RPMI8226 (cell line): ENCODE results near the gene CCT7.

Experiments used
- DNase-seq: peaks from one replicate; pipeline ENCODE4 v3.0.0-alpha.2; 2015

Gene CCT7

GRCh38 chr2:73227086-73227485 is 7.0 kb upstream of the CCT7 start:
- no peak for DNase-seq

GRCh38 chr2:73228631-73229030 is 5.5 kb upstream of the CCT7 start:
- DNase-seq: no peak

GRCh38 chr2:73232403-73233153 is 1.5 kb upstream of the CCT7 start:
- peak; percentile 71 for DNase-seq

GRCh38 chr2:73233154-73233931 is 765 bp upstream of the CCT7 start, which contains the start of gene PRADC1:
PRADC1 (minus strand) TSS chr2:73233239; CDS start chr2:73233160, 79 bp downstream.
- DNase-seq: peak; percentile 99

- no peak for DNase-seq
Measured at GRCh38 chr2:73235315-73236028, 1.4 kb downstream of the CCT7 start.

- DNase-seq: no peak
Measured at GRCh38 chr2:73237168-73237567, 3.1 kb downstream of the CCT7 start.

- no peak for DNase-seq
Measured at GRCh38 chr2:73238149-73238548, 4.0 kb downstream of the CCT7 start.

GRCh38 chr2:73238976-73239375 is 4.9 kb downstream of the CCT7 start:
- DNase-seq: no peak

GRCh38 chr2:73239776-73240175 is 5.7 kb downstream of the CCT7 start:
- DNase-seq: no peak

GRCh38 chr2:73243884-73244570 is 9.9 kb downstream of the CCT7 start:
- DNase-seq: no peak

GRCh38 chr2:73244580-73244979 is 10.5 kb downstream of the CCT7 start:
- DNase-seq: no peak

GRCh38 chr2:73246850-73247249 is 12.7 kb downstream of the CCT7 start:
- no peak for DNase-seq

GRCh38 chr2:73249636-73250035 is 15.5 kb downstream of the CCT7 start:
- DNase-seq: no peak

- DNase-seq: no peak
Measured at GRCh38 chr2:73250872-73251846, 17.1 kb downstream of the CCT7 start.

- no peak for DNase-seq
Measured at GRCh38 chr2:73252238-73253027, 18.3 kb downstream of the CCT7 start.

GRCh38 chr2:73253400-73253799 is 19.3 kb downstream of the CCT7 start:
- no peak for DNase-seq

GRCh38 chr2:73253901-73254300 is 19.8 kb downstream of the CCT7 start:
- peak; percentile 23 for DNase-seq

GRCh38 chr2:73254343-73255006 is 20.4 kb downstream of the CCT7 start:
- DNase-seq: no peak

- no peak for DNase-seq
Measured at GRCh38 chr2:73255007-73255644, 21.0 kb downstream of the CCT7 start.
